GM19463 (cell line): ENCODE data around the gene MAGEB3.
A peak's percentile ranks its signal among the peaks of the same experiment; 100 is the strongest.

Experiments
- ATAC-seq: cut with Tn5 transposase; IDR thresholded peaks from one replicate; pipeline ENCODE4 v1.9.1; 2021; ENCODE audit warnings: mild to moderate bottlenecking, moderate library complexity; ENCODE audit not compliant: unreplicated experiment

Gene MAGEB3

GRCh38 chrX:30278365-30278764 is 47.9 kb downstream of the MAGEB3 start:
- no peak for ATAC-seq

GRCh38 chrX:30280428-30280827 is 50.0 kb downstream of the MAGEB3 start:
- no peak for ATAC-seq

- no peak for ATAC-seq
Observed at GRCh38 chrX:30282527-30282926, 52.1 kb downstream of the MAGEB3 start.

- peak; percentile 49 for ATAC-seq
Observed at GRCh38 chrX:30283456-30284200, 53.2 kb downstream of the MAGEB3 start.
